ENCODE results near the gene STAG2.

DNA sequence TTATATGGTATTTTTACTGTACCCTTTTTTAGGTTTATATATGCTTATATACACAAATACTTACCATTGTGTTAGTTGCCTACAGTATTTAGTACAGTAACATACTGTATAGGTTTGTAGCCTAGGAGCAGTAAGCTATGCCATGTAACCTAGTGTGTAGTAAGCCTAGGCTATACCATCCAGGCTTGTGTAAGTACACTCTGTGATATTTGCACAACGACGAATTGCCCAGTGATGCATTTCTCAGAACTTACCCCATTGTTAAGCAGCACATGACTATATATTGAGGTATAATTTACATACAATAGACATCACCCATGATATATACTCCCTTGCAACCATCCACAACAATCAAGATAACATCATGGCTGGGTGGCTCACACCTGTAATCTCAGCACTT is 40.1 kb downstream of the STAG2 start:
- TF ChIP-seq, protein P1, sequence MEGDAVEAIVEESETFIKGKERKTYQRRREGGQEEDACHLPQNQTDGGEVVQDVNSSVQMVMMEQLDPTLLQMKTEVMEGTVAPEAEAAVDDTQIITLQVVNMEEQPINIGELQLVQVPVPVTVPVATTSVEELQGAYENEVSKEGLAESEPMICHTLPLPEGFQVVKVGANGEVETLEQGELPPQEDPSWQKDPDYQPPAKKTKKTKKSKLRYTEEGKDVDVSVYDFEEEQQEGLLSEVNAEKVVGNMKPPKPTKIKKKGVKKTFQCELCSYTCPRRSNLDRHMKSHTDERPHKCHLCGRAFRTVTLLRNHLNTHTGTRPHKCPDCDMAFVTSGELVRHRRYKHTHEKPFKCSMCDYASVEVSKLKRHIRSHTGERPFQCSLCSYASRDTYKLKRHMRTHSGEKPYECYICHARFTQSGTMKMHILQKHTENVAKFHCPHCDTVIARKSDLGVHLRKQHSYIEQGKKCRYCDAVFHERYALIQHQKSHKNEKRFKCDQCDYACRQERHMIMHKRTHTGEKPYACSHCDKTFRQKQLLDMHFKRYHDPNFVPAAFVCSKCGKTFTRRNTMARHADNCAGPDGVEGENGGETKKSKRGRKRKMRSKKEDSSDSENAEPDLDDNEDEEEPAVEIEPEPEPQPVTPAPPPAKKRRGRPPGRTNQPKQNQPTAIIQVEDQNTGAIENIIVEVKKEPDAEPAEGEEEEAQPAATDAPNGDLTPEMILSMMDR (conservative IDR thresholded peaks at IDR 0.05), result no peak
- no peak for TF ChIP-seq ZFX (IDR thresholded peaks at IDR 0.05)
